Nephron progenitor cell (in vitro differentiated cells): ENCODE results near the gene ITPR1.

Experiments
- DNase-seq: peaks from one replicate; pipeline ENCODE4 v3.0.0; 2021
- H3K27ac Mint-ChIP-seq: 2 replicates; pipeline ENCODE4 v1.8.0; 2021; ENCODE audit warnings: mild to moderate bottlenecking, moderate library complexity, mixed read lengths
- H3K27me3 Mint-ChIP-seq: 2 replicates; pipeline ENCODE4 v1.8.0; 2021; ENCODE audit warnings: mild to moderate bottlenecking, low read depth, mixed read lengths; ENCODE audit not compliant: poor library complexity
- H3K36me3 Mint-ChIP-seq: 2 replicates; pipeline ENCODE4 v1.8.0; 2021; ENCODE audit warnings: low read depth, mixed read lengths
- H3K4me1 Mint-ChIP-seq: 2 replicates; pipeline ENCODE4 v1.8.0; 2021; ENCODE audit warnings: mixed read lengths
- H3K4me3 Mint-ChIP-seq: 2 replicates; pipeline ENCODE4 v1.8.0; 2021; ENCODE audit warnings: mild to moderate bottlenecking, moderate library complexity, mixed read lengths
- H3K9me3 Mint-ChIP-seq: 2 replicates; pipeline ENCODE4 v1.8.0; 2021; ENCODE audit warnings: mild to moderate bottlenecking, moderate library complexity, mixed read lengths
- TF ChIP-seq, protein P1 (sequence below): fragments of 200-600 bp; sonication (generic); IDR thresholded peaks from 2 replicates; pipeline ENCODE4 v1.5.0; 2021; ENCODE audit warnings: antibody characterized with exemption

Gene ITPR1

DNA sequence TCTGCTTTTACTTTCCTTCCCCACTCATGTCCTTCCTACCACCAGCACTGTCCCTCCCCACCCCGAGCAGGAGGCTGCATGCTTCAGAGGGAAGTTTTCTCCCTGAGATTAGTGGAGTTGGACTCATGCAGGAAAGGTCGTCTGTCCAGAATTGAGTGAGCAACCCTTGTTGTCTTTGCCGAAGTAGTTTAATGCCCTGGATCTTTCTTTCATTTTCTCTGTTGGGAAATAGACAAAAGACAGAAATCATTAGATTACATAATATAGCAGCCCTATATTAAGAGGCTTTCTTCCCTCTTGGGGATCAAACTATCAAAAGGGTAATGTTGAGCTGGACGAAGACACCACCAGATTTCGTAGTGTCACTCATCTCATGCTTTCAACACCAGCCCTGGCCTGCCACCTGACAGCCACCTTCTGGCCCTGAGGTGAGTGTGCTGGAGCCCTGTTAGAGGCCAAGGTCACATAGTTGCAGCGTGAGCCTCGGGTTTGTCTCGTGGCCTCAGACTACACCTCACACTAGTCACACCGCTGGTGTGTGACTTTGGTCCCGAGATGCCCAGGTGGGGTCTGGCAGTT is 231.0 kb downstream of the ITPR1 start:
- peaks cover 25% of the 10 kb centered on the region for H3K4me1 Mint-ChIP-seq
- peaks cover 4% of the 10 kb centered on the region for H3K27me3 Mint-ChIP-seq
- no peak for DNase-seq
- H3K27ac Mint-ChIP-seq: no peak overlapping the region
- no peak overlapping the region for H3K4me3 Mint-ChIP-seq
- TF ChIP-seq, protein P1, sequence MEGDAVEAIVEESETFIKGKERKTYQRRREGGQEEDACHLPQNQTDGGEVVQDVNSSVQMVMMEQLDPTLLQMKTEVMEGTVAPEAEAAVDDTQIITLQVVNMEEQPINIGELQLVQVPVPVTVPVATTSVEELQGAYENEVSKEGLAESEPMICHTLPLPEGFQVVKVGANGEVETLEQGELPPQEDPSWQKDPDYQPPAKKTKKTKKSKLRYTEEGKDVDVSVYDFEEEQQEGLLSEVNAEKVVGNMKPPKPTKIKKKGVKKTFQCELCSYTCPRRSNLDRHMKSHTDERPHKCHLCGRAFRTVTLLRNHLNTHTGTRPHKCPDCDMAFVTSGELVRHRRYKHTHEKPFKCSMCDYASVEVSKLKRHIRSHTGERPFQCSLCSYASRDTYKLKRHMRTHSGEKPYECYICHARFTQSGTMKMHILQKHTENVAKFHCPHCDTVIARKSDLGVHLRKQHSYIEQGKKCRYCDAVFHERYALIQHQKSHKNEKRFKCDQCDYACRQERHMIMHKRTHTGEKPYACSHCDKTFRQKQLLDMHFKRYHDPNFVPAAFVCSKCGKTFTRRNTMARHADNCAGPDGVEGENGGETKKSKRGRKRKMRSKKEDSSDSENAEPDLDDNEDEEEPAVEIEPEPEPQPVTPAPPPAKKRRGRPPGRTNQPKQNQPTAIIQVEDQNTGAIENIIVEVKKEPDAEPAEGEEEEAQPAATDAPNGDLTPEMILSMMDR: no peak
- H3K36me3 Mint-ChIP-seq: peaks cover 54% of the 10 kb centered on the region
- H3K9me3 Mint-ChIP-seq: no peaks in the 10 kb centered on the region

DNA sequence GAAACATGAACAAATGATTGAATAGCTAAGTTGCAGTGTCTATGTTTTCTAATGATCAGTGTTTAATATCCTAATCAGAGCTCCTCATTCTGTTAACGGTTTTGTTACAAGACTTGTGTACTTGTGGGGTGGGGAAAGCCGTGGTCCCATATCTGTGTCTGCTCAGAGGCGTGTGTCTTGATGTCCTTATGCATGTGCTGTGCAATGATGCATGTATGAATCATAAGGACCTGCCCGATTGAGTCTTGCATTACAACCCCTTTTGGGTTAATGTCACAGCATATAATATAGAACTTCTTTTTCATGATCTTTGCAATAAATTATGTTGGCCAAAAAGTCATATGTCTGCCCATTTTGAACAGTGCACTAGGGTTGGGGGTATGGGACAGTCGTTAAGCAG is 233.4 kb downstream of the ITPR1 start:
- no peaks in the 10 kb centered on the region for H3K27me3 Mint-ChIP-seq
- H3K27ac Mint-ChIP-seq: peak overlapping the region; percentile 75
- H3K4me1 Mint-ChIP-seq: peaks cover 37% of the 10 kb centered on the region

DNA sequence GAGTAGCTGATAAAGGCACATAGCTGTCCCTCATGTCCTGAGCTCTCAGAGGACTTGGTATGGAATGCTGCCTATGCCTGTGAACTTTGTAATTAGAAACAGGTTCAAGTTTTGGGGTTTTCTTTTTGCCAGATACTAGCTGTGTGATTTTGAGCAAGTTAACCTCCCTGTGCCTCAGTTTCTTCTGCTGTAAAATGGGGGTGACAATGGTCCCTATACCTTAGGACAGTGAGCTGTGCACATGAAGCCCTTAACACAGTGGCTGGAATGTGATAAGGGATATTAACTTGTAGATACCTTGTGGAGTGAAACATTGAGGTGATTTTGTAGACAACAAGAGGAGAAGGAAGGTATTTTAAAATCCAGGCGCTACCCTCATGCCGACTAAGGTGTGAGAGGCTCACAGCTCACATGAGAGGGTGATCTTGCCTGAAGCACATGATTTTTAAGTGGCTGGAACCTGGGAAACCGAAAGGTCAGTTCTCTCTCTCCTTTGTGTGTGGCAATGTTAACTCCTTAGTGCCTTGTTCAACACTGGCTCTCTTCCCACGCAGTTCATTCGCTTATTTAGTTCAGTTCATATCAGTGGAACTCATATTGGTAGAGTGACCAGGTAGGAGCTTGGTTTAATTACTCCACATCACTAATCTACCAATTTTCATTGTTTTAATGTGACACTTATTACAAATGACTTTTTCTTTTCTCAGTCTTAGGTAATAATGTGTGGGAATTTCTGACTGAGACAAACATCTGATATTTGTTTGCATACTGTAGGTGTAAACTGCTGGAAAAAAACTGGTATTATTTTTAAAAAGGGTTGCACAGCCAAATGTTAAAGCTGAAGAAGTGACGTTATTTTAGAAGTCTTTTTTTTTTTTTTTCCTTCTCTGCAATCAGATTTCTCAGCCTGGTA is 236.2 kb downstream of the ITPR1 start:
- Mint-ChIP-seq H3K9me3 (no peaks in the 10 kb centered on the region), H3K4me3 (no peak overlapping the region), H3K36me3 (peaks cover 58% of the 10 kb centered on the region), H3K27ac (peak overlapping the region; percentile 87), H3K27me3 (no peaks in the 10 kb centered on the region), H3K4me1 (peaks cover 61% of the 10 kb centered on the region)
- TF ChIP-seq, protein P1: no peak
- DNase-seq: no peak

More for the DNA sequence above, 233.4 kb downstream of the ITPR1 start:
- TF ChIP-seq, protein P1: no peak
- DNase-seq: no peak
- Mint-ChIP-seq H3K36me3 (peaks cover 60% of the 10 kb centered on the region), H3K9me3 (no peaks in the 10 kb centered on the region), H3K4me3 (no peak overlapping the region)

DNA sequence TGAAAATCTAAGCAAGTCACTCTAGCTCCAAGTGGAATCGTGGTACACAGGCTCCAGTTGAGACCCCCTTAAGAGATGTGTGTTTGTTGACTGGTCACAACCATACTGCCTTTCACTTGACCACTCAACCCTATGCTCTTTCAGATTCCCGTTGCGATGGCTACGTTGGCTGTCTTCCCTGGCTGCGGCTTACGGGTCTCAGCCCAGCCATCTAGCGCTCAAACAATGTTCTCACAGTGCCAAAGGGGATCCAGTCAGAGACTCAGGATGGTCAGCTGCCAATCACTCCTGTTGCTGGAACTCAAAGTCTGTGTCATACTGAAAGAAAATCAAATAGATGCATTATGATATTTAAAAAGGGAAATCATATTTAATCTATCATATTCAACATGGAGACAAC is 237.6 kb downstream of the ITPR1 start:
- Mint-ChIP-seq H3K4me3 (peak overlapping the region; percentile 21), H3K27me3 (no peaks in the 10 kb centered on the region), H3K4me1 (peaks cover 61% of the 10 kb centered on the region), H3K36me3 (peaks cover 59% of the 10 kb centered on the region), H3K9me3 (no peaks in the 10 kb centered on the region), H3K27ac (peak overlapping the region; percentile 58)
- no peak for DNase-seq
- TF ChIP-seq, protein P1: no peak

DNA sequence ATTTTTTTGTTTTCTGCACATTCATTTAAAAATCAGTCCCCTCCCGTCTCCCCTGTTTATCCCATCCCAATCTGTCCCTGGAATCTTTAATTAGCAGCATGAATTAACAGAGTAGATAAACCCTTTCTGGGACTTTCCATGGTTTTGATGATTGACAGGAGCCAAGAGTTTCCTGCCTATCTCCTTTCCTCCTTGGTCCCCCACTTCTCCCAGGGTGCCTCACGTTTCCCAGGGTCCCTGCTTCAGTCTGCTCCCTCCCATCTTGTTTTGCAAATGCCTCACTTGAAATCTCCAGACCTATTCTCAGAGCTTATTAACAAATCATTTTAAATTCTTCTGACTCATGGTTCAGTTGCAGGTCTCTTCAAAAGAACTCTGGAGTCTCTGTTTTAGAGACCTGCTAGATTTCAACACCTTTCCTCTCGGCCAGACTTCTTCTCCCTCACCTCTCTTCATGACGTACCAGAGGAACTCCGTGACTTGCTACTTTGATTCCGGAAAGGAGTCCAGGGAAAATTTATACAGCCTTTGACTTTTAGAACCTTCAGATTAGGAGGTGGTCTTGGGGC is 238.5 kb downstream of the ITPR1 start:
- TF ChIP-seq, protein P1: no peak
- H3K36me3 Mint-ChIP-seq: peaks cover 61% of the 10 kb centered on the region
- peaks cover 59% of the 10 kb centered on the region for H3K4me1 Mint-ChIP-seq
- no peak overlapping the region for H3K4me3 Mint-ChIP-seq
- no peak overlapping the region for H3K27ac Mint-ChIP-seq
- no peak for DNase-seq
- H3K9me3 Mint-ChIP-seq: no peaks in the 10 kb centered on the region
- H3K27me3 Mint-ChIP-seq: no peaks in the 10 kb centered on the region
